ENCODE data around the gene TEX35.
"Not testable (repeated sequence)": the region's sequence is repeated elsewhere in the genome, so short reads cannot be mapped to it uniquely, and the experiment has no call there.

GRCh38 chr1:178554351-178554750, 41.4 kb downstream of the TEX35 start:
- not testable (repeated sequence) for TF ChIP-seq SUZ12 (IDR thresholded peaks at IDR 0.05); HDGF (IDR thresholded peaks at IDR 0.05; ENCODE audit: borderline replicate concordance); BHLHE40 (IDR thresholded peaks at IDR 0.05; ENCODE audit: borderline replicate concordance); TARDBP (IDR thresholded peaks at IDR 0.05); CTBP1 (IDR thresholded peaks at IDR 0.05; ENCODE audit: borderline replicate concordance); FOXA1 (IDR thresholded peaks at IDR 0.05); ELF4 (IDR thresholded peaks at IDR 0.05); NFRKB (IDR thresholded peaks at IDR 0.05)
- TF ChIP-seq, protein P1, sequence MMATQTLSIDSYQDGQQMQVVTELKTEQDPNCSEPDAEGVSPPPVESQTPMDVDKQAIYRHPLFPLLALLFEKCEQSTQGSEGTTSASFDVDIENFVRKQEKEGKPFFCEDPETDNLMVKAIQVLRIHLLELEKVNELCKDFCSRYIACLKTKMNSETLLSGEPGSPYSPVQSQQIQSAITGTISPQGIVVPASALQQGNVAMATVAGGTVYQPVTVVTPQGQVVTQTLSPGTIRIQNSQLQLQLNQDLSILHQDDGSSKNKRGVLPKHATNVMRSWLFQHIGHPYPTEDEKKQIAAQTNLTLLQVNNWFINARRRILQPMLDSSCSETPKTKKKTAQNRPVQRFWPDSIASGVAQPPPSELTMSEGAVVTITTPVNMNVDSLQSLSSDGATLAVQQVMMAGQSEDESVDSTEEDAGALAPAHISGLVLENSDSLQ (IDR thresholded peaks at IDR 0.05): not testable (repeated sequence)
